Measurements from ENCODE around the gene RHEB. TPM values are rescaled to one million over a fixed set of nuclear protein-coding genes. Genes with fewer than 3 reads are reported as not detected.

The RHEB gene
- total and polyA plus RNA-seq, 2 of the 13 experiments (the other 11 are each of a cell fraction or from before 2014, with no cell fraction given): 55.0 to 77.6 TPM

GRCh38 chr7:151427705-151428377, 91.9 kb downstream of the RHEB start:
- peaks cover 2% of the 10 kb centered on the region; the same call in 1 of the 2 replicates for H4K20me1 ChIP-seq (ENCODE audit: insufficient read depth, low read length)
- ChIA-PET POLR2A (no interaction called here), CTCF (ENCODE audit: low intra/inter-chr PET ratio, low total read pairs) (no interaction called here)
- no peak for ATAC-seq
- no peak for DNase-seq (ENCODE audit: low spot score)
- intact Hi-C loops (cut with micrococcal nuclease; ENCODE audit: unreplicated experiment): no loop called here
- no peak overlapping the region for H3K4me3 ChIP-seq (replicated peaks in 1 of 3; ENCODE audit: insufficient read depth in 1 of 3, low read depth in 2 of 3, low read length in 3 of 3)
- no peaks in the 10 kb centered on the region for H3K4me1 ChIP-seq (ENCODE audit: insufficient read depth, low read length)
- no peak overlapping the region for H3K27ac ChIP-seq (ENCODE audit: extremely low read length, insufficient read depth, low read length)
- no peaks in the 10 kb centered on the region for H3K36me3 ChIP-seq (replicated peaks in 1 of 2; ENCODE audit: control insufficient read depth in 1 of 2, insufficient read depth in 2 of 2, low read length in 2 of 2)
- TF ChIP-seq KAT2B (IDR thresholded peaks at IDR 0.05; ENCODE audit: borderline replicate concordance, low read depth, low read length) (no peak), ZBTB34 (CRISPR knock-in tag; IDR thresholded peaks at IDR 0.05) (no peak), MAF1 (CRISPR knock-in tag; IDR thresholded peaks at IDR 0.05; ENCODE audit: borderline replicate concordance) (no peak), MNT (IDR thresholded peaks at IDR 0.05) (no peak), ZUFSP (CRISPR knock-in tag; IDR thresholded peaks at IDR 0.05; ENCODE audit: borderline replicate concordance) (no peak), ZNF670 (CRISPR knock-in tag; IDR thresholded peaks at IDR 0.05; ENCODE audit: borderline replicate concordance) (no peak), E2F1 (CRISPR knock-in tag; IDR thresholded peaks at IDR 0.05) (no peak), HIC2 (CRISPR knock-in tag; IDR thresholded peaks at IDR 0.05; ENCODE audit: low read depth) (no peak), SP2 (CRISPR knock-in tag; IDR thresholded peaks at IDR 0.05) (no peak), ZNF607 (CRISPR knock-in tag; IDR thresholded peaks at IDR 0.05; ENCODE audit: borderline replicate concordance) (no peak), MYNN (CRISPR knock-in tag; IDR thresholded peaks at IDR 0.05; ENCODE audit: low read depth) (no peak)
- no peak for FAIRE-seq
- in situ Hi-C loops (cut with HindIII; ENCODE audit: extremely low pct_ligation_motif_present, low pct_unique_long_range_greater_than_20kb): no loop called here
- no peak overlapping the region for H2AFZ ChIP-seq (ENCODE audit: low read length)
- H3K9me3 ChIP-seq (ENCODE audit: low read length): no peaks in the 10 kb centered on the region
- H3K9ac ChIP-seq (ENCODE audit: insufficient read depth, low read depth, low read length): no peak overlapping the region
- H3K27me3 ChIP-seq (ENCODE audit: control insufficient read depth in 1 of 2, insufficient read depth in 2 of 2, low read length in 2 of 2): peaks cover 5 to 49% of the 10 kb centered on the region in 2 experiments
- no TSS peak for BruUV-seq (replicated peaks)
- no peaks in the 10 kb centered on the region for H3K79me2 ChIP-seq (ENCODE audit: insufficient read depth, low read length)
- 43% methylated on average over 7 of the region's 10 CpGs for WGBS (ENCODE audit: low lambda C conversion rate)
- H3K4me2 ChIP-seq (ENCODE audit: low read depth, low read length): no peak overlapping the region

Data from HepG2 (cell line).